HL-60/S4 (cell line): Measurements from ENCODE around the gene NT5C2.
"Not testable (repeated sequence)": the region's sequence is repeated elsewhere in the genome, so short reads cannot be mapped to it uniquely, and the experiment has no call there.

Source experiments
- in situ Hi-C: fragments of 300-500 bp; cut with MboI; formaldehyde crosslinking; loops from 2 replicates; pipeline ENCODE4 v1.14.3; 2022; ENCODE audit warnings: low sequenced_read_pairs

NT5C2 gene

GRCh38 chr10:103202319-103202718 lies 9.2 kb upstream of the NT5C2 start:
- in situ Hi-C loops = no loop called here

GRCh38 chr10:103199488-103199887 lies 6.4 kb upstream of the NT5C2 start:
- in situ Hi-C loops = no loop called here

DNA sequence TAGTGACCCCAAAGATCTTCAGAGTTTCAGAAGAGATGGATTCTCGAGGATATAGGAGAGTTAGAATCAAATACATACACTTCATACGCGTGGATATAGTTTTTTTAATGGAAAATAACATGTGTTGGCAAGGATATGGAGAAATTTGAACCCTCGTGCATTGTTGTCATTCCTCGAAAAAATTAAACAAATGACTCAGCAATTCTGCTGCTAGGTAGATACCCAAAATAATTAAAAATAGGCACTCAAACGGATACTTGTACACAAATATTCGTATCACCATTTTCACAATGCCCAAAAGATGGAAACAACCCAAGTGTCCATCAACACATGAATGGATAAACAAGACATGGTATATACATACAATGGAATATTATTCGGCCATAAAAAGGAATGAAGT lies 5.6 kb upstream of the NT5C2 start:
- in situ Hi-C loops = no loop called here

- in situ Hi-C loops = no loop called here
Observed at GRCh38 chr10:103197903-103198302, 4.8 kb upstream of the NT5C2 start.

GRCh38 chr10:103197174-103197573 lies 4.1 kb upstream of the NT5C2 start:
- in situ Hi-C loops = no loop called here

- in situ Hi-C loops = no loop called here
Observed at GRCh38 chr10:103196516-103196915, 3.4 kb upstream of the NT5C2 start.

- in situ Hi-C loops = no loop called here
Observed at GRCh38 chr10:103193820-103194529, 903 bp upstream of the NT5C2 start.

DNA sequence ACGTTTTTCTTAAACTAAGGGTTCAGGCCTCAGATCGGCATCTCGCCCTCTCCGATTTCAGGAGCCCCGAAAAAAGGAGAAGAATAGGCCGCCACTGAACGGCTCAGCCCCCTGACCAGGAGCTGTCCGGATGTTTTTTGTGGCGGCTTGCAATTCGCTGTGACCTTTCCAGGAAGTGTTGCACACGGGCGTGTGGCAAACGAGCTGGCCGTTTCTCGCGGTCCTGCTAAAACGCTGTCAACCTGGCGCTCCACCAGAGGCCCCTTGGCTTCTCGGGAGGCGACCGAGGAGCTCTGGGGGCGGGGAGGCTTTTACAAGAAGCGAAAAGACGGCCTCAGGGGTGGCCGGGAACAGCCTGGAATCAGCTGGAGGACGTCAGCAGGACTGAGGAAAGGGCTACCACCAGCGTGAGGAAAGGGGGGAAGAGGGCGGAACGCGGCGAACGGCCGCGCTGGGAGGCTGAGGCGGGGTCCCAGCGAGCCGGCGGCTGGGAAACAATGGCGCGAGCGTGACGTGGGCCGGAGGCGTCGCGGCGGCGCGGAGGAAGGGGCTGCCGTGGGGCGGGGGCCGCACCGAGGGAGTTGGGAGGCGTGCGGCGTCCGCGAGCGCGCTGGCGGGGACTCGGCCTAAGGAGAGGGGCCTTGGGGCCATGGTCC lies 493 bp downstream of the NT5C2 start:
- in situ Hi-C loops = no loop called here

DNA sequence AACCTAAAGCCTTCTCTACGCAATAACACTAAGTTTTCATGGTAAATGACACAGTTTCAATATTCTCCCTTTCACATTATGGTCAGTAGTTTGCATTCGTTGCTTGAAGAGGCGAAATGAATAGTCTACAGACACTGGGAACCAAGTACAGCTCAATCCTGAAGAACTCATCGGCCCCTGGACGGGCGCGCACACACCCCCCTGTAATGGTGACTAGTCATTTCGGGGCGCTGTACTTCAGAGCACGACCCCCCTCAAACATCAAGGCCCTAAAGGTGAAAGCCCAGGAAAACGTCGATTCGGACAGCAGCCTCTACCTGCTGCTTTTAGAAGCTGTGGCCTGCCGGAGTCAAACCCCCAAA lies 1.0 kb downstream of the NT5C2 start:
- in situ Hi-C loops = no loop called here

- in situ Hi-C loops = not testable (repeated sequence)
Observed at GRCh38 chr10:103191198-103191597, 1.9 kb downstream of the NT5C2 start.

GRCh38 chr10:103188853-103189252 lies 4.2 kb downstream of the NT5C2 start:
- in situ Hi-C loops = no loop called here

DNA sequence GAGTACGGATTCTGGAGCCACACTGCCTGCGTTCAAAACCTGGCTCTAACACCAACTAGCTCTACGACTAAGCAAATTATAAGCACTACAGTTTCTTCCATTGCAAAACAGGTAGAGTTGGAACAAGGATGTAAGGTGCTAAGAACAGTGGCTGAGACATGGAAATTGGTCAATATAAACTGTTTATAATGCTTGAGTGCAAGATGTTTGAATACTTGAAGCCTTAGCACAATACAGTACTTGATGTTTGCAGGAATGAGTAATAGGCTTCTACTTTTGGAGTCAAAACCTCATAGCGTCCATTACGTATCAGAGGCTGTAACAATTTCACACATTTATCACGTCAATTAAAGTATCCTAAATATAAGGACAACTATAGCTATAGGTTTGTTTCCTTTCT lies 6.9 kb downstream of the NT5C2 start:
- in situ Hi-C loops = no loop called here

DNA sequence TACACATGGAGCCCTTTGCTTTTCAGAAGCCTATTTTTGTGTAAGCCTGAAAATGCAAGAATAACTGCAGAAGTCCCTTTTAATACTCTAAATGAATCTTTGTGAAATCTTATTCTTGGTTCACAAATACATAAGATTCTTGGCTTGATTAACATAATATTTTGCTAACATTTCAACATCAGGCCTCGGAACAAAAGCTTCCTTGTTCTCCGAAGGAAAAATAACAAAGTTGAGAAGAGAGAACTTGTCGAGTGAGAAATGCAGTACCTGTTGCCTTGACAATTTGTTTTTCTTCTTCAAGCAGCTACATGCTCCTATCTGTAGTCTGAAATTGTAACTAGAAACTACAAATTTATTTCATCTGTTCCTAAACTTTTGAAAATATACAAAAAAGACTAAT lies 8.5 kb downstream of the NT5C2 start:
- in situ Hi-C loops = no loop called here

DNA sequence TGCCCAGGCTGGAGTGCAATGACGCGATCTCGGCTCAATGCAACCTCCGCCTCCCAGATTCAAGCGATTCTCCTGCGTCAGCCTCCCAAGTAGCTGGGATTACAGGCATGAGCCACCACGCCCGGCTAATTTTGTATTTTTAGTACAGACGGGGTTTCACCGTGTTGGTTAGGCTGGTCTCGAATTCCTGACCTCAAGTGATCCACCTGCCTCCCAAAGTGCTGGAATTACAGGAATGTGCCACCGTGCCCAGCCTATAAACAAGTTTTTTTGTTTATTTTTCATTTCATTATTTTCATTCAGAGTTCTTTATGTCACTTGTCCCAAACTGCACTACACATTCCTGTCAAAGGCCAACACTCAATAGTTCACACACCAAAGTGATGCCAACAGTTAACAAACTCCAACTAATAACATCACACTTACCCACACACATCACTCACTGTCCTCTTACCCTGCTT lies 9.1 kb downstream of the NT5C2 start:
- in situ Hi-C loops = not testable (repeated sequence)

DNA sequence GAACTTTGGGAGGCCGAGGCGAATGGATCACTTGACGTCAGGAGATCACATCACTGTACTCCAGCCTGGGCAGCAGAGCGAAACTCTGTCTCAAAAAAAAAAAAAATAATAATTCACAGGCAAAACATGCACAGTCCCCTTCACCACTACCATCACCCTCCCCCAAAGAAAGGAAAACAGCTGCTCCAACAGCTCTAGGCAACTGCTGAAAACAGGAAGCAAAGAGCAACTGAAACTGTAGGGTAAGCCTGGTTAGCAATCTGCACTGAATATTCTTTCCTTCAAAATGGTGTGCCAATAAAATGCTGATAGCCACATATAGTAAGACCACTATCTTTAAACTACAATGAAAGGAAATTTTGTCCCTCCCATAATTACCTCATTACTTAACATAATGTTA lies 11.8 kb downstream of the NT5C2 start:
- in situ Hi-C loops = no loop called here

GRCh38 chr10:103180491-103180890 lies 12.6 kb downstream of the NT5C2 start:
- in situ Hi-C loops = no loop called here

- in situ Hi-C loops = no loop called here
Observed at GRCh38 chr10:103177123-103177522, 15.9 kb downstream of the NT5C2 start.

DNA sequence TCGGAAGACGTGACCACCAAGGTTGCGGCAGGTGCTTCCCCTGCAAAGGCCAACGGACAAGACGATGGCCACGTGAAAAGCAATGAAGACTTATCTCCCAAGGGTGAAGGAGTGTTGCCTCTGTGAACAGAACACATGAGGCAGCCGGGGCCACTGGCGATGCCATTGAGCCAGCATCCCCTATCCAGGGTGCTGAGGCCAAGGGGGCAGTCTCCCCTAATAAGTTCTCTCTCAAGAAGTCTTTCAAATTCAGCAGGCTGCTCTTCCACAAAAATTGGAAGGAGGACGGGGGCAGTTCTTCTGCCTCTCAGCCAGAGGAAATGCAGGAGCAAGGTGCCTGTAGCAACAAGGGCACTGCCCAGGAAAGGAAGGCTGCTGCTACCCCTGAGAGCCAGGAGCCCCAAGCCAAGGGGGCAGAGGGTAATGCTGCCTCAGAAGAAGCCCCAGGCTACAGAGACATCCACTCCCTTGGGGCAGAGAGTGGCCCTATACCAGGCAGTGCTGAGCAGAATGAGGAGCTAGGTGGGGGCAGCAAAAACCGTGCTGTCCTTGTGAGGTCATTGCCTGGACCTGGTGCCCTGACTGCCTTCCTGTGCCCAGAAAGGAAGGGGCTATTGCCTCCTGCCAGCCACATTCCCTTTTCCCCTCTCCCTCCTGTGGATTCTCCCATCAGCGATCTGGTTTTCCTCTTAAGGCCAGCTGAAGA lies 17.3 kb downstream of the NT5C2 start:
- in situ Hi-C loops = no loop called here

DNA sequence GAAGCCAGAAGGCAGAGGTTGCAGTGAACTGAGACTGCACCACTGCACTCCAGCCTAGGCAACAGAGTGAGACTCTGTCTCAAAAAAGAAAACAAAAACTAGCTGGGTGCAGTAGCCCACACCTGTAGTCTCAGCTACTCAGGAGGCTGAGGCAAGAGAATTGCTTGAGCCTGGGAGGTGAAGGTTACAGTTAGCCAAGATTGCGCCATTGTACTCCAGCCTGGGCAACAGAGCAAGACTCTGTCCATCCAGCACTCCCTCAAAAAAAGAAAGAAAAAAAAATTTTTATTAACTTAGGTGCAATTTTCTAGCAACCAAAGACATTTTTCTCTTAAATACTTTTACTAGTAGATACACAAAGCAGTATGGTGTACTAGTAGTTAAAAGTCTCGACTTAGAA lies 18.7 kb downstream of the NT5C2 start:
- in situ Hi-C loops = not testable (repeated sequence)

GRCh38 chr10:103171278-103171677 lies 21.8 kb downstream of the NT5C2 start:
- in situ Hi-C loops = no loop called here

DNA sequence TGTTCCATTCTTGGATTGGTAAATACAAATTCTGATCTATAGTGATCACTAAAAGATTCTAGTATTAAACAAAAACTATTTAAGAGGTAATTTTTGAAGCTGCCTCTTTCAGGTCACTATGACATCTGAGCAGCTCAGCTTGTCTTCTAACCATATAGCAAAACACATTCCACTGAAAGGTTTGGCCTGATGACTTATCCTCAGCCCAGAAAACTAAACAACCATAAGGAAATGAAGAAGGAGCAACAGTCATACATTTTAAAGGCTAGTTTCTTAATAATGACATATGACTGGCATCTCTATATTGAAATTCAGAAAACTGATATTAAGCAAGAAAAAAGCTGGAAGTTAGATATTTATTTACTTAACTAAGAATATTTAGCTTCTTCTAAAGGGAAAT lies 24.6 kb downstream of the NT5C2 start:
- in situ Hi-C loops = no loop called here

DNA sequence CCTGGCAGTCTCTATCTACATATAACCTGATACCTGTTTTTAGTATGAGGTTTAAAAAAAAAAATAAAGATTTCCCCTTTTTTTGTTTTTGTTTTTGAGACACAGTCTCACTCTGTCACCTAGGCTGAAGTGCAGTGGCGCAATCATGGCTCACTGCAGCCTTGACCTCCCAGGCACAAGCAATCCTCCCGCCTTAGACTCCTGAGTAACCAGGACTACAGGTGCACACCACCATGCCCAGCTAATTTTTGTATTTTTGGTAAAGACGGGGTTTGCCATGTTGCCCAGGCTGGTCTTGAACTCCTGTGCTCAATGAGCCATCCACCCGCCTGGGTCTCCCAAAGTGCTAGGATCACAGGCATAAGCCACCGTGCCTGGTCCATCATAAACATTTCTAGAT lies 25.5 kb downstream of the NT5C2 start:
- in situ Hi-C loops = not testable (repeated sequence)
